GM18498 (cell line): ENCODE measurements around the gene HMCN2.

Experiments used
- ATAC-seq: cut with Tn5 transposase; IDR thresholded peaks from one replicate; pipeline ENCODE4 v1.9.1; 2021; ENCODE audit warnings: mild to moderate bottlenecking, moderate library complexity; ENCODE audit not compliant: unreplicated experiment

HMCN2 gene

GRCh38 chr9:130360672-130361071 is 95.1 kb downstream of the HMCN2 start:
- no peak for ATAC-seq

GRCh38 chr9:130361873-130362362 is 96.4 kb downstream of the HMCN2 start:
- no peak for ATAC-seq

GRCh38 chr9:130362691-130363090 is 97.1 kb downstream of the HMCN2 start:
- no peak for ATAC-seq

GRCh38 chr9:130363755-130364404 is 98.3 kb downstream of the HMCN2 start:
- ATAC-seq, result no peak

- no peak for ATAC-seq
Measured at GRCh38 chr9:130364619-130365322, 99.2 kb downstream of the HMCN2 start.

- no peak for ATAC-seq
Measured at GRCh38 chr9:130365323-130365721, 99.8 kb downstream of the HMCN2 start.

GRCh38 chr9:130366072-130366471 is 100.5 kb downstream of the HMCN2 start:
- ATAC-seq, result no peak

GRCh38 chr9:130366888-130367550 is 101.5 kb downstream of the HMCN2 start:
- ATAC-seq, result no peak

- ATAC-seq, result no peak
Measured at GRCh38 chr9:130368631-130369103, 103.1 kb downstream of the HMCN2 start.

GRCh38 chr9:130370226-130370625 is 104.7 kb downstream of the HMCN2 start:
- no peak for ATAC-seq

GRCh38 chr9:130371196-130371966 is 105.8 kb downstream of the HMCN2 start:
- no peak for ATAC-seq

GRCh38 chr9:130372057-130372456 is 106.5 kb downstream of the HMCN2 start:
- no peak for ATAC-seq

GRCh38 chr9:130373679-130374325 is 108.2 kb downstream of the HMCN2 start:
- ATAC-seq, result no peak

- no peak for ATAC-seq
Measured at GRCh38 chr9:130377612-130378011, 112.1 kb downstream of the HMCN2 start.

- no peak for ATAC-seq
Measured at GRCh38 chr9:130378875-130379648, 113.5 kb downstream of the HMCN2 start.

GRCh38 chr9:130379649-130379970 is 114.0 kb downstream of the HMCN2 start:
- no peak for ATAC-seq

- no peak for ATAC-seq
Measured at GRCh38 chr9:130380920-130381469, 115.4 kb downstream of the HMCN2 start.

GRCh38 chr9:130381660-130382059 is 116.1 kb downstream of the HMCN2 start:
- ATAC-seq, result no peak

- ATAC-seq, result no peak
Measured at GRCh38 chr9:130382096-130382495, 116.5 kb downstream of the HMCN2 start.
